DMS79 treated with DMSO at 0.1 percent for 48 hours (cell line): ENCODE results near the gene AIP.
"Not testable (repeated sequence)": the region's sequence is repeated elsewhere in the genome, so short reads cannot be mapped to it uniquely, and the experiment has no call there.

Experiments
- DNase-seq: peaks from one replicate; lab custom pipeline; 2025; lab: John Stamatoyannopoulos, UW

The AIP gene

DNA sequence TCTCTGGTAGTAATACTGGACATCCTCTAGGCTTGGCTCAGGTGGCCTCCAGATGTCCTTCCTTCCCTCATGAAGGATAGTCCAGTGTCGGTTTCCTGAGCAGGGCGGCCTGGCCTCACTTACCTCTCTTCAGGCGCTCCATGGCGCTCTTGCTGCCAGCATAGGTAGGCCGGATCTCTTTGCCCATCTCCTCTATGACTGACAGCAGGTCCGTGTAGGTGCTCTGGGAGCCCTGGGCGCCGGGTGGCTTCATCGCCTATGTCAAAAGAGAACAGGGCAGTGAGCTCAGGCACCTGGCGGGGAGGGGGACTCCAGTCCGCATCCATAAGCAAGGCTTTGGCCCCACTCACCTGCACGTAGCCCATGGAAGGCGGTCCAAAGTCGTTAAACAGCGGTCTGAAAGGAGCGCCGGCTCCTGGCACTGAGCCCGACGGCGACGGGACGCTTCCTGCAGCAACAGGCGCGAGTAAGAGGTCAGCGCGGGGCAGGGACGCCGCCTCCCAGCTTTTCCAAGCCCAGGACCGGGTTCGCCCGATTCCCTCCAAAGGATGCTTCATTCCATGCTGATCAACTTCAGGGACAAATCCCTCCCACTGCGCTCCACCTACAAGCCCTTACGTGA is 24.5 kb downstream of the AIP start:
- DNase-seq: no peak

DNA sequence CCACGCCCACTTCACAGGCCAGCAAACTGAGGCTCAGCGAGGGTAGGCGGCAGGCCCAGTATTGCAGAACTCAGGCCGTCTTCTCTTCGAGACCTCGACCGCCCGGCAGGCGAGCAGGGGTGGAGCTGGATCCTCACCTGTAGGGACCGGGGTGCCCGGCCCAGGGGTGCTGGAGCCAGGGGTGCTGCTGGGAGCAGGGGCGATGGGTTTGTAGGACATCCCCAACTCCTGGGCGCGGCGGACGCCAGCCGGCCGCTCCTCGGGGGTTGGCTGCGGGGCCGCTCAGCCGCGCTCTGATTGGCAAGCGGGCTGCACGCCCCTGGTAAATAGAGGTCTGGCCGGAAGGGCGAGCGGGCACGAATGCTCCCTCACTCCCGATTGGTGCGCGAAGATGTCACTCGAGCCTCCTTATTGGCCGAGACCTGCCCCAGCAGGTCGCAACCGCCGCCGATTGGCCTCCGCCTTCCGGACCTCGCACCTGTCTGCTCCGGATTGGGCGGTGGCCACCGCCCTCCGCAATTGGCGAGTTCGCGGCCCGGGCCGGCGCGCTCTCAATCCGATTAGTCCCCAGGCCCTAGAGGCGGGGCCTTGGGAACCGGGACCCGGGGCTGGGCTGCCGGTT is 25.1 kb downstream of the AIP start, which contains the start of gene CDK2AP2:
CDK2AP2 (minus strand) TSS at position 299 of the 622 bp plus-strand sequence; CDS start at position 219, 80 bp downstream.
- peak; percentile 96 for DNase-seq

DNA sequence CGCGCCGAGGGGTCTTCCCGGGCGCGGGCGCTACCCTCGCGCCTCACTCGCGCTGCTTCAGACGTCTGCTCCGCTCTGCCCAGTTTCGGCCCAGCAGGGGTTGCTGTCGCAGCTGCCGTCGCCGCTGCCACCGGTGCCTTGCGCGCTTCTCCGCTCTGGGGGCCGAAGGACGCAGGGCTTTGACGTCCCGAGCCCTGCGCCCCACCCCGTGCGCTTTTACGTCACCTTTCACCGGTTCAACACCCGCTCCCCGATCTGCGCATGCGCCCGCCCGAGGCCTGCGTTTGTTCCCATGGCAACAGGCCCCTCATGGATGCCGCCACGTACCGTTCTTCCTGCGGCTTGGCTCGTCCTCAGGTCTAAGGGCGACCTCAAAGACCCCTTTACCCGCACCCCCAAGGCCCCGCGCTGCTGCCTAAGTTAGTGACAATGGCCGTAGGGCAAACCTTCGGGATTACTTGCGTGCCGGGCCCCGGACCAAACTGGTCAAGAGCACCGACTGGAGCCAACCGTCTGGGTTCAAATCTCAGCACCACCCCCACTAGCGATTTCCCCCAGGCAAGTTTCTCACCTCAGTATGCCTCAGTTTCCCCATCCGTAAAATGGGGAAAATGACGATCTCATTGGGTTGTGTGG is 25.8 kb downstream of the AIP start:
- DNase-seq: peak; percentile 95

DNA sequence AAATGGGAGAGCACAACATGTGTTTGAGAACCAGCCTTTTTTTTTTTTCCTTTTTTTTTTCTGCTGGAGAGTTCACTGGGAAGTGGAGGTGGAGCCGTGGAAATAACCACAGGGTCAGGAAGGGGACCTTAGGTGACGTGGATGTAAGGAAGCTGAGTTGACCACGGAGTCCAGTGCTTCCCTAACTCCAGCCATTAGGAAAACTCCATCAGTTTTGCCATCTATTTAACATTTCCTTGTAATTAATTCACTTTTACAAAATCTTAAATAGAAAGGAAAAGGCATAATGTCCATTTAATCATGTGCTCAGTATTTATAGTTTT is 27.2 kb downstream of the AIP start:
- DNase-seq: no peak

DNA sequence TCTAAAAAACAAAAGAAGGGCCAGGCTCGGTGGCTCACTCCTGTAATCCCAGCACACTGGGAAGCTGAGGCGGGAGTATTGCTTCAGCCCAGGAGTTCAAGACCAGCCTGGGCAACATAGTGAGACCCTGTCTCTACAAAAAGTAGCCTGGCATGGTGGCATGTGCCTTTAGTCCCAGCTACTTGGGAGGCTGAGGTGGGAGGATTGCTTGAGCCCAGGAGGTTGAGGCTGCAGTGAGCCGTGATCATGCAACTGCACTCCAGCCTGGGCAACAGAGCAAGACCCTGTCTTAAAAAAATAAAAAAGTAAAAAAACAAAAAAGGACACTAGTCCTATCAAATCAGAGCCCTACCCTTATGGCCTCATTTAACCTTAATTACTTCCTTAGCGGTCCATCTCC is 28.7 kb downstream of the AIP start:
- not testable (repeated sequence) for DNase-seq

DNA sequence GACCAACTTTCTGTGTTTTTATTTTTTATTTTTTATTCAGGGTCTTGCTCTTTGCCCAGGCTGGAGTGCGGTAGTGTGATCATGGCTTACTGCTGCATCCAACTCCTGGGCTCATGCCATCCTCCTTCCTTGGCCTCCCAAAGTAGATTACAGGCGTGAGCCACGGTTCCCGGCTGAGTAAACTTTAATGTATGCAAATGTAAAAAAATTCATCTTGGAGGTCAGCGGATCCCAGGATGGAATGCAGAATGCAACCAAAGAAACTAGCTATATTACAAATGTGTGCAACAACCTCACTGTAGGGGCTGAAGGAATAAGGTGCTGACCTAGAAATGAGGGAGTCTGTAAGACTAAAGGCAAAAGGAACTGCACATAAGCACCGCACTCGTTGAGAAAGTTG is 31.3 kb downstream of the AIP start:
- no peak for DNase-seq

DNA sequence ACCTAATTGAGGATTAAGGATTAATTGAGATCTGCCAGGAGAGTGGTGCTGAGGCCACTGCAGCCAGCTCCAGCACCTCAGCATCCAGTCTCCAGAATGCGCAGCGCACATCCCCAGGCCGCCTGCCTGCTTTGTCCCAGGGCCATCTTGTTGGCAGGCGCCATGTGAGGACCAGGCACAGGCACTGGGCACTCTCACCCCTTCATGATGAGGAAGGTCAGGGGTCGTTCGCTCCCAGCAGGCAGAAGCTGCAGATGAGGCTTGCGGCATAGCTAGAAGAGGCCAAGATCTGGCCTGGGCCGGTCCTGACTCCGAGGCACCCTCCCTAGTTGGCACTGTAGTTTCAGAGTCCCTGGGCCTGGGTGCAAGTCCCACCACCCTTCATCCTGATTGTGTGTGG is 34.0 kb downstream of the AIP start:
- no peak for DNase-seq

DNA sequence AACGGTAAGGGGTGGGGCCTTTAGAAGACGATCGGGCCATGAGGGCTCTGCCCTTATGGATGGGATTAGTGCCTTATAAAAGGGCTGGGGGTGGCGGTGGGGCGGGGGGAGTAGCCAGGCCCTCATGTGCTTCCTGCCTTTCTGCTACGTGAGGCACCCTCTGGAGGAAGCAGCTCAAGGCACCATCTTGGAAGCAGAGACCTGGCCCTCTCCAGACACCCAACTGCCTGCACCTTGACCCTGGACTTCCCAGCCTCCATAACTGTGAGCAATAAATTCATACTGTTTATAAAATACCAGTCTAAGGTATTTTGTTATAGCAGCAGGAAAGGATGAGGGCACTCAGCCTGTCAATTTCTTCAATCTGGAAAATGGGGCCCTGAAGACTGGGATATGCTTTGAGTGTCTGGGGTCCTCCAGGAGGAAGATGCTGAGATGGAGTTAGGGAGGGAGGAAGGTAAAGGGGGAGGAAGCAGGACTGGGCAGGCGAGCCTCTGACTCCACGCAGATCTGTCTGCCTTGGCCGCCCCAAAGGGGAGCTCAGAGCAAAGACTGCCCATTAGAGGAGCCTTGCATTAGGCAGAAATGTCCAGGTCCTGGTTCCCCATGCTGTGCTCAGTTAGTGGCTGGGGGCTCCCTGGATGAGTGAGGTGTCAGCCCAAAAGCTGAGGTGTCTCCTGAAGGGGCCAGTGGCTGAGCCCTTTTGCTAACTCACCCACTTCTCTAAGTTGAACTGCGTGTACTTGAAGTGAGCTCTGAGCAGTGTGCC is 35.1 kb downstream of the AIP start:
- DNase-seq: no peak

DNA sequence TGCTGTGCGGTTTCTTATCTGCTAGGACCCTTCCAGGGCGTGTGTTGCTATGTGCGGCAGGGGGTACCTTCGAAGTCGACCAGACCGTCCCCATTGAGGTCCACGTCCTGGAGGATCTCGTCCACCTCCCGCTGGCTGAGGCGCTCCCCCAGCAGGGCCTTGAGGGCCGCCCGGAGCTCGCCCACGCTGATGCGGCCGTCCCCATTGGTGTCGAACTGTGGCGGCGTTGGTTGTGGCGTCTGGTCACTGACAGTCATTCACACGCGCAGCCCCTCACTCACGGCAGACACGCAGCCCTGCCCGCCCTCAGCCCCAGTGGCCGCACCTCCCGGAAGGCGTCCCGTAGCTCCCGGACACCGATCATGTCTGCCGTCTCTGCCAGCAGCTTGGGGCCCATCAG is 36.9 kb downstream of the AIP start:
- no peak for DNase-seq

DNA sequence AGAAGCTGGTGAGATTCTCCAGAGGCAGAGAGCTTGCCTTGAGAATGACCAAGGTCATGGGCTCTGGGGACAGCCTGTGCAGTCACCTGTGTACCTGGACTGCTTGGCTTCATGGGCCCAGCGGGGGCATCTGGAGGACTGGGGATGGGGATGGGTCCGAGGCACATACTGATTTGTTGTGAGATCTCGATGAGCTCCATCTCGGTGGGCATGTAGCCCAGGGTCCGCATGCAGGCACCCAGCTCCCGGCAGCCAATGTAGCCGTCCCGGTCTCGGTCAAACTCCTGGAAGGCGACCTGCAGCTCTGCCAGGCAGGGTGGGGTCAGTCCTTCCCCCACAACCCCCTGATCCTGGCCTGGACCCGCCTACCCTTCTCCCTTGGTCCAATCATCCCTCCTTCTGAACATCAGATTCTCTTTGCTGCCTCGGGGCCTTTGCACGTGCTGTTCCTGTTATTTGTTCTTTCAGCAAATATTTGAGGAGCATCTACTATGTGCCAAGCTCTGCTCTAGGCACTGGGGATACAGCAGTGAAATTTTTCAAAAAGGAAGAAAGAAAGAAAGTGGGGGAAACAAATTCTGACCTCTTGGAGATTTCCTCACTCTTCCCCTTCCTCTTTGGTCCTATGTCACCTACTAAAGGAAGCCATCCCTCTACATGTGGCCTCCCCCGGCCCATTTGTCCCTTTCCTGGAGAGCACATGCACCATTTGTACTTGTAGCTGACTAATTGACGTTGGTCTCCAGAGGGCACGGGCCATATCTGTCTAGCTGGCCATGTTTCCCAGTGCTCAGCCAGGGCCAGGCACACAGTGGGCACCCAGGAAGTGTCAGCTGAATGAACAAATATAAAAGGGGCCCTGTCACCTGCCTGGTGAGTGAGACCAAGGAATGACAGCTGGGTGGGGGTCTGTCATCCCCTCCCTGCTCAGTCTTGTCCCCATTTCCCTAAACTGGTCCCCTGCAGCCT is 38.3 kb downstream of the AIP start:
- DNase-seq: no peak

DNA sequence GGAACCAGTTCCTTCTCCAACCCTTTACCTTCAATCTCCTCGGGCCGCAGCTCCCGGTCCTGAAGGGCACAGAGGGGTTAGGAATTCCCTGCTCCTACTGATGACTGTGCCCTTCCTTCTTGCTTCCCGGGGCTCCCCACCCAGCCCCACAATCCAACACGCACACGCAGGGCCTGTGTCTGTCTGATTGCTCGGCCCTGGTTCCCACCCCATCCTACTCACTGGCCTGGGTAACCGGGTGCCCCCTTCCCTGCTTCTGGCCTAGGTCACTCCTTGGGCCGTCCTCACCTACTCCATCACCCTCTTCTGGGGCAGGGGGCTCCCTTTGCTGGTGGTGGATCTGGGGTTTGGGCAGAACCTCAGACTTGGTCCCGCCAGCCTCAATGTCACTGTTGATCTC is 39.1 kb downstream of the AIP start:
- no peak for DNase-seq

DNA sequence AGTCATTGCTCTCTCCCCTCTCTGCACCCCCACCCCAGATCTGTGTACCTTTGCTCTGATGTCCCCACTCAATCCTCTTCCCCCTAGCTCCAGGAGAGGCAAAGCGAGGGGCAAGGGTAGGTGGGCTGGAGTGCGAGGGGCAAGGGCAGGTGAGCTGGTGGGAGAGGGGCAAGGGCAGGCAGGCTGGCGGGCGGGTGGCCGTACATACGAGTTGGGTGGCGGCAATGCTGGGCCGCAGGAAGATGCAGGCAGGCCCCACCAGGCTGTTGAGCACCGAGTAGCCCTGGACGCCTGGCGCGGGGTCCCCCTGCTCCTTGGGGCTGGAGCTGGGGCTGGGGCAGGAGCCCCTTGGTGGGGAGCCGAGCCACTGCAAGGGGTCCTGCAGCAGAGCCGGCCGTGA is 39.5 kb downstream of the AIP start:
- DNase-seq: no peak

DNA sequence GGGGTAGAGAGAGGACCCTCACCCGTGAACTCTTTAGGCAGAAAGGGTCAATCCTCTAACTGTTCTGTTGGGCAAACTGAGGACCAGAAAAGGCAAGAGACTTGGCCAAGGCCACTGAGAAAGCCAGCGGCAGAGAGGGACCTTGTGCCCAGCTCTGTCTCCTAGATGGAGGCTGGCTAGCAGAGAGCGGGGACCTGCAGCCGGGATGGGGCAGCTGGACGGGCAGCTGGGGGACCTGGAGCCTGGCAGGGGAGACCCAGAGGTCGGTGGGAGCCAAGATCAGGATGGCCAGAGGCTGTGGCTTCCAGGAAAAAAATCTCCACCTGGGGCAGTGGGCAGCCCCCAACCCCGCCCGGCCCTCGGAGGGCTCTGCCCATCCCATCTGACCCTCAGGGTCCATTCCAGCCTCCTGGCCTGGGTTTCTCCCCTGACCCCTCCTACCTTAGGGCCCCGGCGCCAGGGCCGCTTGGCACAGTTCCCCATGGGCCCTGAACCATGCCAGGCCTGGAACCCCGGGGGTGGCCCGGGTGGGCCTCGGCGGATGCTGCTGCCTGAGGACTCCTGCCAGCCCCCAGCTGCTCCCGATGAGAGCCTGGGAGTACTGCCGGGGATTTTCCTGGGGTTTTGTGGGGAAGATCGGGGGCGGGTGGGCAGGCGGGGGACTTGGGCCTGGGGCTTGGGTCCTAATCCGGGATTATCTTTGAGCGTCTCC is 40.2 kb downstream of the AIP start, which contains the start of gene CABP2:
CABP2 (minus strand) TSS at position 603 of the 712 bp plus-strand sequence; CDS start at position 483, 120 bp downstream.
- no peak for DNase-seq

DNA sequence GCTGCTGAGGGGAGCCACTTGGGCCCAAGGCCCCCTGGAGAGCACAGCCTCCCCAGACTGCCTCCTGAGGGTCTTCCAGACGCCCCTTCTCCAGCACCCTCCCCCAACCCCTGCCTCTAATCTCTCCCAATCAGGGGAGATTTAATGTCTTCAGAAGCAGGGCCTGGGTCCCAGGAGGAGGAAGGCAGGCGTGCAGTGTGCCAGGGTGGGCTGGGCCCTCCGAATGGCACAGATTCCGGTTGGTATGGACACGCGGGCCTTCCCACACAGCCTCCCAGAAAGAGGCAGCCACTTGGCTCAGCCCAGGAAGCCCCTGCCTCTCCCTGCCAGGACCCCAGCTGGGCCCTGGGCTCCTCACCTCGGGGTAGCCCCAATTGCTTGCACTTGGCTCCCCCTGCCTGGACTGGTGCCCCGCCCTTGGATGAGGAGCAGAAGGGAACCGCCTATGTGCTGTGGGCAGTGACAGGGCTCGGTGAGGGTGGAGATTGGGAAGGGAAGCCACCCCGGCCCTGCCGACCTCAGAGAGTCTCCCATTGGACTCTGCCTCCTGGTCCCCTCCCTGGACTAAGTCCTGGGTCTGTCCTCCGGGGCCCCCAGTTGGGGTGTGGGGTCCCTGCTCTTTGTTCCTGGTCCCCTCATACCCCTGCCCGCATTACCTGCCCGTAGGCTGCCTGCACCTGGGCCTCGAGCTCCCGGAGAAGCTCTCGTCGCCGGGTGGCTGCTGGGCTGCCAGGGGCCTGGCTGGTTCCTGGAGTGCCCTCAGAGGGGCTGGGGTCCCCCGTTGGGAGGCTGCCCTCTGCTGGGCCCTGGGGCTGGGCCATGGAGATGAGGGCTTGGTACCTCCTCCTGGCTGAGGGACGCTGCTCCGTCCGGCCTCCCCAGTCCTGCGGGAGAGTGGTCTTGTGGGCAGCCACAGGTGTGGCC is 41.0 kb downstream of the AIP start:
- DNase-seq: no peak

DNA sequence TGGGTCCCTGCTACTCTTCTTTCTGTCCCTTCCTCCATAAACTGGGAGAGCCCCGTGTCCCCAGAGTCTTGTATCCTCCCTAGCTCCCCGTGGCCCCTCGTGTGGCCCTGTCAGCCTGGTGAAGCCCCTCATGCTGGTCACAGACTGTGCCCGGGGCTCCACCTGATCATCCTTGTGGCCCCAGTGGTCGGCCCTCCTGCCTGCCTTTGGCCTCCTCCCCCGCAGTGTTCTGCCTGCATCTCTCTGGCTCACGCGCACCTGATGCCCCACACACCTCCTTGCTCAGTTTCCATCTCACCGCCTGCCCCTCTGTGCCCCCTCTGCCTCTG is 41.6 kb downstream of the AIP start:
- DNase-seq: no peak

DNA sequence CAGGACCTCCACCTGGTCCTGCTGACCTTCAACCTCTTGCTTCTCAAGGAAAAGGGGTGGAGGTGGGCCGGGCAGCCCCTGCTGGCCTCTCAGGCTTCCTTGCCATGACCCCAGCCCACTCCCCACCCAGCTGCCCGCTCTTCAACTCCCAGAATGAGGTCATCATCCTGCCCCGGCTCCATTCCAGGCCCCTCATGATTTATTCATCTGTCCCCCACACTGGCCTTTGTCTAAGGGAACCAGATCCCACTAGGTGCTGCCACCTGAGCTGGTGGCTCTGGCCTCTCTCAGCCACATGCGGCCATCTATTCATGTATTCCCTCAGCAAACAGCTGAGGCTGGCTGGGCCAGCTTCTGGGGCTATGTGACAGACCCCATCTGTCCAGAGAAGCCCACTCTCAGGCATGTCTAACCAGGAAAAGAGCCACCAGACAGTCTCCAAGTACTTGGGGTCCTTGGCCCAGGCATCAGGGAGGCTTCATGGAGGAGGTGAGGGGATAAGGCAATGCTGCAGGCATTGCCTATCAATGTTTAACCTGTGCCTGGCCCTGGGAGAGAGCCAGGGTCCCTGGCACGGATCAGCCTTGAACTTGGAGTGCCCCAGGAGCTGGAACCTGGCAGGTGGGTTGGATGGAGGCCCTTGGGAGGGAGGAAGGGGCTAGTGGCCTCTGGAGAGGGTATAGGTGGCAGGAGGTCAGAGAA is 42.6 kb downstream of the AIP start:
- no peak for DNase-seq

DNA sequence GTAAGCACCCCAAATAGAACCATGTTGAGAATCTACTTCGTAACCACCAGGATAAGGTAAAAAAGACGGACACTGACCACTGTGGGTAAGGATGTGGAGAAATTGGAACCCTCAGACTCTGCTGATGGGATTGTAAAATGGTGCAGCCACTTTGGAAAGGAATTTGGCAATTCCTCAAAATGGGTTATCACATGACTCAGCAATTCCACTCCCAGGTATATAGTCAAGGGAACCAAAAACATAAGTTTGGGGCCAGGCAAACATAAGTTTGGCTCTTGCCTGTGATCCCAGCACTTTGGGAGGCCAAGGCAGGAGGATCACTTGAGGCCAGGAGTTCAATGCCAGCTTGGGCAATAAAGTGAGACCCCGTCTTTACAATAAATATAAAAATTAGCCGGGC is 45.5 kb downstream of the AIP start:
- DNase-seq: no peak

DNA sequence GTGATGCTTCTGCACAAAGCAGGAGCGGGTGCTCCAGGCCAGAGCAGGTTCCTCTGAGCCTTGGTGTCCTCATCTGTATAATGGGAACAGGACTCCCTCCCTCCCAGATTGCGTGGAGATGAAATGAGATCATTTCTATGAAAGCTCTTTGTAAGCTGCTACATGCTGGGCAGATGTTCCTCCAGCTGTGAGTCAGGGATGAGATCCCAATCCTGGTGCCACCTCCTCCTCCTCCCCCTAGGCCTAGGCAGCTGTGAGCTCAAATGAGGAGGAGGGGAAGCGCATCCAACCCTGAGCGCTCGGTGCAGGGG is 47.4 kb downstream of the AIP start:
- no peak for DNase-seq

DNA sequence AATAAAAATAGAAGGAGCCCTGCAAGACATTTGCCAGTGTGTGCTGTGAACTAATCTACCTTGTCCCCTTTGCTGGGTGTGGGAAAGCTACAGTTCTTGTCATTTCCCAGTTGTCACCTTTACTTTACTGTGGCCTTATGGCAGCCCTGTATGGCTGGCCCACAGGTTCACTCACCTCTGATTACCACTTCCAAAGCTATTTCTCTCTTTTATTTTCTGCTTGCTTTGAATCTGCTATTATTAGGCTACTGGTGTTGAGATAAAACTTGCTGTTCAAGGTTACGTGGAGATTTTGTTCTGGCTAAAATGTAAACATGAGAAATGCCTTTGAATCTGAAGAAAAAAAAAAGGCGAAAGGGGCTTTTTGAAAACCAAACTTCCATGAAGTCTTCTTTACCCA is 50.1 kb downstream of the AIP start:
- DNase-seq: no peak
